GM12878 (cell line): ENCODE results near the gene GNA15. TPM values are rescaled to one million over a fixed set of nuclear protein-coding genes. Genes with fewer than 3 reads are reported as not detected.

Source experiments
- ATAC-seq: fragments of 200-7000 bp; cut with Tn5 transposase; 3 replicates; pipeline ENCODE4 v1.9.1; 2020; ENCODE audit warnings: mild to moderate bottlenecking, moderate library complexity
- BruUV-seq: library from RNA; stranded (reverse); fragments of 400-500 nt; replicated peaks from 2 replicates; lab custom pipeline; 2021; lab: Mats Ljungman, UMichigan
- CTCF ChIA-PET: fragments of 300-600 bp; sonication (Branson Sonifier 250); formaldehyde crosslinking; extraction: SDS; loops from one replicate; lab custom pipeline; 2021; ENCODE audit warnings: inconsistent platforms; lab: Yijun Ruan, JAX
- POLR2A ChIA-PET: fragments of 350-600 bp; formaldehyde crosslinking; extraction: SDS; loops from one replicate; lab custom pipeline; 2021; ENCODE audit warnings: inconsistent platforms; lab: Charles Lee
- RAD21 ChIA-PET: fragments of 300-600 bp; sonication (Branson Sonifier 250); formaldehyde crosslinking; loops from one replicate; lab custom pipeline; 2023; ENCODE audit warnings: antibody characterized with exemption; ENCODE audit not compliant: unreplicated experiment; lab: Charles Lee
- SMC1A ChIA-PET: fragments of 300-600 bp; sonication (Branson Sonifier 250); formaldehyde crosslinking; loops from one replicate; lab custom pipeline; 2023; ENCODE audit not compliant: unreplicated experiment, uncharacterized antibody; lab: Charles Lee
- DNase-seq: peaks from one replicate; pipeline ENCODE4 v3.0.0-alpha.2; 2011; ENCODE audit warnings: low read depth, low spot score
- FAIRE-seq: peaks from 3 replicates; lab custom pipeline; 2011; peaks lifted over from hg19 to GRCh38; lab: Jason Lieb, UNC
- H2AFZ ChIP-seq: 2 replicates; pipeline ENCODE4 v1.6.0; 2011; ENCODE audit warnings: low read depth, low read length, control low read depth; ENCODE audit not compliant: control insufficient read depth
- H3K27ac ChIP-seq: 2 replicates; pipeline ENCODE4 v1.5.1; 2011; ENCODE audit warnings: control low read depth; ENCODE audit not compliant: control insufficient read depth, insufficient read depth
- H3K27me3 ChIP-seq, 2 experiments: replicated peaks in 1 of 2; 2 replicates each; pipeline versions ENCODE4 v1.6.0 to v1.6.1; 2011; ENCODE audit warnings: low read length in 1 of 2; ENCODE audit not compliant: control insufficient read depth in 2 of 2, insufficient read depth in 2 of 2
- H3K36me3 ChIP-seq, 2 experiments: 2 replicates each; pipeline ENCODE4 v1.5.1; 2011; ENCODE audit warnings: low read length in 1 of 2; ENCODE audit not compliant: control insufficient read depth in 2 of 2, insufficient read depth in 2 of 2
- H3K4me1 ChIP-seq: 2 replicates; pipeline ENCODE4 v1.6.1; 2011; ENCODE audit warnings: mild to moderate bottlenecking, low read length, moderate library complexity, mixed read lengths; ENCODE audit not compliant: control insufficient read depth, insufficient read depth
- H3K4me2 ChIP-seq: 2 replicates; pipeline ENCODE4 v1.6.0; 2011; ENCODE audit warnings: control low read depth; ENCODE audit not compliant: control insufficient read depth, insufficient read depth
- H3K4me3 ChIP-seq: fragments of 200-600 bp; sonication (generic); 2 replicates; pipeline ENCODE4 v1.5.1; 2016
- H3K79me2 ChIP-seq: 2 replicates; pipeline ENCODE4 v1.6.0; 2011; ENCODE audit warnings: low read length; ENCODE audit not compliant: control insufficient read depth, insufficient read depth
- H3K9ac ChIP-seq: 2 replicates; pipeline ENCODE4 v1.8.0; 2011; ENCODE audit warnings: low read length, control low read depth, mixed read lengths; ENCODE audit not compliant: control insufficient read depth, insufficient read depth
- H3K9me3 ChIP-seq: replicated peaks from 3 replicates; pipeline ENCODE4 v1.5.1; 2011; ENCODE audit warnings: mild to moderate bottlenecking, low read length; ENCODE audit not compliant: control insufficient read depth, insufficient read depth
- H4K20me1 ChIP-seq: 2 replicates; pipeline ENCODE4 v1.6.0; 2011; ENCODE audit not compliant: control insufficient read depth, insufficient read depth
- CHD1 ChIP-seq: IDR thresholded peaks from 2 replicates; pipeline ENCODE4 v1.6.1; 2012; ENCODE audit warnings: low read depth, low read length, improper control_type of control experiment
- DPF2 ChIP-seq: fragments of 450-650 bp; IDR thresholded peaks from 2 replicates; pipeline ENCODE4 v1.6.1; 2017; ENCODE audit warnings: mild to moderate bottlenecking
- E2F4 ChIP-seq: IDR thresholded peaks from 2 replicates; pipeline ENCODE4 v1.6.1; 2012; ENCODE audit warnings: low read depth, low read length, improper control_type of control experiment
- IRF3 ChIP-seq: fragments of 450-650 bp; IDR thresholded peaks from 2 replicates; pipeline ENCODE4 v1.6.1; 2014; ENCODE audit warnings: mild to moderate bottlenecking
- JUNB ChIP-seq: IDR thresholded peaks from 2 replicates; pipeline ENCODE4 v1.6.1; 2016; ENCODE audit warnings: antibody characterized with exemption, mild to moderate bottlenecking
- MAX ChIP-seq: IDR thresholded peaks from 2 replicates; pipeline ENCODE4 v1.6.1; 2012; ENCODE audit warnings: low read depth, low read length, improper control_type of control experiment
- MEF2B ChIP-seq: fragments of 450-650 bp; IDR thresholded peaks from 2 replicates; pipeline ENCODE4 v1.6.1; 2018; ENCODE audit warnings: mild to moderate bottlenecking, moderate library complexity; ENCODE audit not compliant: partially characterized antibody, poor library complexity, severe bottlenecking
- MYB ChIP-seq: fragments of 150-350 bp; IDR thresholded peaks from 2 replicates; pipeline ENCODE4 v1.6.1; 2014; ENCODE audit warnings: mild to moderate bottlenecking, low read depth, low read length, borderline replicate concordance
- NFYA ChIP-seq: IDR thresholded peaks from 2 replicates; pipeline ENCODE4 v1.6.1; 2011; ENCODE audit warnings: low read depth, mild to moderate bottlenecking, low read length, improper control_type of control experiment, borderline replicate concordance
- NRF1 ChIP-seq: conservative IDR thresholded peaks from 2 replicates; pipeline ENCODE4 v1.6.1; 2011; ENCODE audit warnings: mild to moderate bottlenecking, low read depth, low read length, improper control_type of control experiment
- RAD21 ChIP-seq: IDR thresholded peaks from 2 replicates; pipeline ENCODE4 v1.6.1; 2011; ENCODE audit warnings: mild to moderate bottlenecking, low read depth, low read length, moderate library complexity; ENCODE audit not compliant: insufficient read depth
- RB1 ChIP-seq: fragments of 450-650 bp; formaldehyde crosslinking; IDR thresholded peaks from 2 replicates; pipeline ENCODE4 v1.6.1; 2017; ENCODE audit warnings: mild to moderate bottlenecking, borderline replicate concordance
- RELA ChIP-seq: fragments of 450-650 bp; IDR thresholded peaks from 2 replicates; pipeline ENCODE4 v1.8.0; 2014; ENCODE audit warnings: borderline replicate concordance; ENCODE audit not compliant: partially characterized antibody
- SMC3 ChIP-seq: IDR thresholded peaks from 2 replicates; pipeline ENCODE4 v1.6.1; 2011; ENCODE audit warnings: low read length, improper control_type of control experiment, borderline replicate concordance
- SPI1 ChIP-seq: IDR thresholded peaks from 2 replicates; pipeline ENCODE4 v1.6.1; 2011; ENCODE audit warnings: low read depth, mild to moderate bottlenecking, low read length, moderate library complexity, borderline replicate concordance; ENCODE audit not compliant: insufficient read depth
- STAT1 ChIP-seq: fragments of 450-650 bp; conservative IDR thresholded peaks from 2 replicates; pipeline ENCODE4 v1.6.1; 2014; ENCODE audit warnings: antibody characterized with exemption, mild to moderate bottlenecking
- TARDBP ChIP-seq: IDR thresholded peaks from 2 replicates; pipeline ENCODE4 v1.6.1; 2016; ENCODE audit warnings: borderline replicate concordance
- TBL1XR1 ChIP-seq: IDR thresholded peaks from 2 replicates; pipeline ENCODE4 v1.6.1; 2012; ENCODE audit warnings: low read depth, low read length, improper control_type of control experiment
- ZNF274 ChIP-seq: IDR thresholded peaks from one replicate; pipeline ENCODE4 v1.8.0; 2011; ENCODE audit not compliant: insufficient read length, insufficient read depth
- ZNF622 ChIP-seq: fragments of 450-650 bp; IDR thresholded peaks from 2 replicates; pipeline ENCODE4 v1.6.1; 2017; ENCODE audit warnings: mild to moderate bottlenecking, inconsistent platforms
- WGBS: methylation state at CpG from one replicate; pipeline ENCODE4 v1.1.6; 2016; ENCODE audit warnings: low lambda C conversion rate; ENCODE audit not compliant: insufficient replicate concordance, insufficient coverage; ENCODE audit errors: missing lambda C conversion rate; 5-methylcytosine and 5-hydroxymethylcytosine counted together
- in situ Hi-C: fragments of 300-500 bp; cut with MboI; formaldehyde crosslinking; loops from 9 replicates; pipeline ENCODE4 v1.14.3; 2018; ENCODE audit warnings: mixed read lengths
- intact Hi-C: fragments of 100-400 bp; cut with micrococcal nuclease; formaldehyde crosslinking; loops from one replicate; pipeline ENCODE4 v1.14.2; 2022; ENCODE audit not compliant: unreplicated experiment
- polyA plus RNA-seq, 11 experiments: library from polyadenylated mRNA; depleted of rRNA in 4 of 11; unstranded in 6 of 11; stranded (reverse) in 5 of 11; fragments of >200 nt; fragmentation: Nextera tagmentation in 4 of 11; fragmentation: Illumina TruSeq in 1 of 11; extraction: Ambion mirVana in 4 of 11; extraction: Trizol in 1 of 11; gene quantifications; 1 replicate in 1 of 11; 2 replicates in 10 of 11; pipeline versions ENCODE4 v1.2.1 to v1.2.3, GENCODE V29; 2011 to 2016; ENCODE audit warnings: inconsistent platforms in 2 of 11, missing spikeins in 2 of 11, low read depth in 1 of 11
- total RNA-seq, 4 experiments: library from RNA; depleted of rRNA in 3 of 4; stranded (reverse); fragments of >200 nt in 3 of 4; fragmentation: Illumina TruSeq in 1 of 4; extraction: Trizol in 1 of 4; gene quantifications; 2 replicates each; pipeline versions ENCODE4 v1.2.1 to v1.2.3, GENCODE V29; 2013 to 2021

GNA15 gene
- total and polyA plus RNA-seq, 10 of the 15 experiments (the other 5 are each of a cell fraction or from before 2014, with no cell fraction given): 0.42 to 18.0 (median 9.4) TPM

- no peaks in the 10 kb centered on the region for H3K79me2 ChIP-seq
- H3K36me3 ChIP-seq: no peaks in the 10 kb centered on the region
- no peak overlapping the region for H3K4me3 ChIP-seq
- 70% methylated on average over 22 of the region's 22 CpGs for WGBS
- H3K9ac ChIP-seq: no peak overlapping the region
- no TSS peak for BruUV-seq
- H3K27ac ChIP-seq: no peak overlapping the region
- H3K27me3 ChIP-seq: no peaks in the 10 kb centered on the region
- no peaks in the 10 kb centered on the region for H3K9me3 ChIP-seq
- no peak overlapping the region for H2AFZ ChIP-seq
- DNase-seq (no peak), ATAC-seq (no peak), FAIRE-seq (no peak)
- SMC1A ChIA-PET: no interaction called here
- RAD21 ChIA-PET: no interaction called here
- intact Hi-C loops: loop anchor here (10.0 kb wide), 1 partner anchor 48 kb away; no protein-coding TSS in a partner anchor
- POLR2A ChIA-PET: no interaction called here
- no peak overlapping the region for H3K4me2 ChIP-seq
- TF ChIP-seq SPI1: no peak
- TF ChIP-seq CHD1: no peak
- no peak for TF ChIP-seq RELA
- no peak for TF ChIP-seq TARDBP
- TF ChIP-seq NFYA: no peak
- TF ChIP-seq RB1: no peak
- TF ChIP-seq MAX: no peak
- no peak for TF ChIP-seq JUNB
- no peak for TF ChIP-seq SMC3
- TF ChIP-seq E2F4: no peak
- TF ChIP-seq MYB: no peak
- TF ChIP-seq RAD21: no peak
- TF ChIP-seq STAT1: no peak
- TF ChIP-seq ZNF274: no peak
- no peak for TF ChIP-seq MEF2B
- no peak for TF ChIP-seq TBL1XR1
- TF ChIP-seq IRF3: no peak
- no peak for TF ChIP-seq ZNF622
- no peak for TF ChIP-seq DPF2
- TF ChIP-seq NRF1: no peak
- in situ Hi-C loops: no loop called here
- peaks cover 17% of the 10 kb centered on the region for H3K4me1 ChIP-seq
- CTCF ChIA-PET: no interaction called here
- no peaks in the 10 kb centered on the region for H4K20me1 ChIP-seq
Measured at GRCh38 chr19:3122512-3122870, 13.3 kb upstream of the GNA15 start.
